ENCODE data around the gene WWOX.

- TF ChIP-seq, protein P1, sequence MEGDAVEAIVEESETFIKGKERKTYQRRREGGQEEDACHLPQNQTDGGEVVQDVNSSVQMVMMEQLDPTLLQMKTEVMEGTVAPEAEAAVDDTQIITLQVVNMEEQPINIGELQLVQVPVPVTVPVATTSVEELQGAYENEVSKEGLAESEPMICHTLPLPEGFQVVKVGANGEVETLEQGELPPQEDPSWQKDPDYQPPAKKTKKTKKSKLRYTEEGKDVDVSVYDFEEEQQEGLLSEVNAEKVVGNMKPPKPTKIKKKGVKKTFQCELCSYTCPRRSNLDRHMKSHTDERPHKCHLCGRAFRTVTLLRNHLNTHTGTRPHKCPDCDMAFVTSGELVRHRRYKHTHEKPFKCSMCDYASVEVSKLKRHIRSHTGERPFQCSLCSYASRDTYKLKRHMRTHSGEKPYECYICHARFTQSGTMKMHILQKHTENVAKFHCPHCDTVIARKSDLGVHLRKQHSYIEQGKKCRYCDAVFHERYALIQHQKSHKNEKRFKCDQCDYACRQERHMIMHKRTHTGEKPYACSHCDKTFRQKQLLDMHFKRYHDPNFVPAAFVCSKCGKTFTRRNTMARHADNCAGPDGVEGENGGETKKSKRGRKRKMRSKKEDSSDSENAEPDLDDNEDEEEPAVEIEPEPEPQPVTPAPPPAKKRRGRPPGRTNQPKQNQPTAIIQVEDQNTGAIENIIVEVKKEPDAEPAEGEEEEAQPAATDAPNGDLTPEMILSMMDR (conservative IDR thresholded peaks at IDR 0.05; ENCODE audit: low read depth, low read length), result no peak
- TF ChIP-seq EZH2 (IDR thresholded peaks at IDR 0.05; ENCODE audit: borderline replicate concordance, low read depth, low read length, poor library complexity, severe bottlenecking), result no peak
Measured at GRCh38 chr16:78433116-78433515, 333.7 kb downstream of the WWOX start.

All from A673 (cell line).